Ureter (tissue), 1 donor: ENCODE data around the gene CUBN. TPM values are rescaled to one million over a fixed set of nuclear protein-coding genes. Genes with fewer than 3 reads are reported as not detected.

Experiments used
- DNase-seq: peaks from one replicate; pipeline ENCODE4 v3.0.0-alpha.2; 2020; ENCODE audit warnings: low spot score
- total RNA-seq: library from RNA; stranded (reverse); gene quantifications from one replicate; pipeline ENCODE4 v1.2.4, GENCODE V29; 2023
- donor health status: DM: yes; HTN: yes; CAD: no.

CUBN gene
- total RNA-seq, 1 donor from 2014 or later, result 2.4 TPM

DNA sequence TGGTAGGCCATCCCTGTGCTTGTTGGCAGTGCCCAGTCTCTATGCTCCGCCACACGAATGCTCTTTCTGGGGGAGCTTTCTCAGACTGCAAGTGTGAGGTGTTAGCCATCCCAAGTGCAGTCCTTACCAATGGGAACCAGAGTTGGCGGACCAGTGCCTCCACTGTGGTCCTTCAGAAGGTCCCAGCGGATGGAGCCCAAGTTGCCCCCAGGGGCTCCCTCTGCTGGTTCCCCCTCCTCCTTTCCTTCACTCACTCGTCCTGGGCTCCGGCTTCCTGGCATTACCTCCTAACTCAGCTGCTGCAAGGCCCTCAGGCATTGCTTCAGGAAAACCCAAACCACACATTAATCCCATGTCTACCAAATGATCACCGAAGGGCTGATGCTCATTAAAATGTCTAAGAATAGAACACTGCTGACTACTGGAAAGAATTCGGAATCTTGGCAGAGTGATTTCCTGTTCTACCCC is 139.8 kb downstream of the CUBN start:
- no peak for DNase-seq

DNA sequence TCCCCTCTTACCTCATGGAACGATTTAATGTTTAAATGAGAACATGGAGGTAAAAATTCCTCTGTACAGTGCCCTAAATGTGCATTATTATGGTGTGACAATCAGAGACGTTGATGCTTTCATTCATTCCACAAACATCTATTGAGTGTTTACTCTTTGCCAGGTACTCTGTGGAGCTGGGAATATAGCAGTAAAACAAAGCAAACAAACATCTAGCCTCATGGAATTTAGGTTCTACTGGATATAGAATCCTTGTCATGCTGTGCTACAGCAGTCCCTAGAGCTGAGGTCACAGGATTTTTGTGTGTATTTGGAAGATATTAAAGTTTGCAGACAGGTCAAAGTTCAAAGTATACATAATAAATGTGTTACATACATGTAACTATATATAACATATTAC is 140.7 kb downstream of the CUBN start:
- no peak for DNase-seq

DNA sequence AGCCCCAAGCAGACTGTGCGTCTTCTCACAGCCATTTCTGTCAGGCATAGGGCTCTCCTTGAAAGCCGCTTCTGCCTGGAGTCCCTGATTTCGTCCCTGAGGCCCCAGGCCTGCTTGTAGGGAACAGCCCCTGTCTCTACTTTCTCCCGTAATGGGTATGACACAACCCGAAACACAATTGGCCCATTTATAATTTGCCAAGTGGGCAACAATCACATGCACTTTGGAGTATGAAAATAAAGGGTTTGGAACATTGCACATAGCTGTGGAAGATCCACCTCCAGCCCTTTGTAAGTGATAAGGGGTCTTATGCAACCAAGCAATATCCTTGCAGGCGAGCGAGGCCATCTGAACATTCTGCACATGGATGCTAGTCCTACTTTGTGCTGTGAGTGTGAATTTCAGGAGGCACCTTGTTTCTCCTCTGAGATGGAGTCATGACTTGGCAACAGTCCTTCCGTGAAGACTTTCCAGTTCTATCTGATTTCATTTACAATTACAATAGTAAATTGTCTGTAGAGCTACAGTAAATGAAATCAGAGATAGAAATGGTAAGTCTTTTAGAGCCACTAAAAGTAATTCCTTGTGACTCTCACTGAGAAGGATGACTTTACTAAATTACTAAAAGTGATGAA is 141.5 kb downstream of the CUBN start:
- DNase-seq, result no peak

DNA sequence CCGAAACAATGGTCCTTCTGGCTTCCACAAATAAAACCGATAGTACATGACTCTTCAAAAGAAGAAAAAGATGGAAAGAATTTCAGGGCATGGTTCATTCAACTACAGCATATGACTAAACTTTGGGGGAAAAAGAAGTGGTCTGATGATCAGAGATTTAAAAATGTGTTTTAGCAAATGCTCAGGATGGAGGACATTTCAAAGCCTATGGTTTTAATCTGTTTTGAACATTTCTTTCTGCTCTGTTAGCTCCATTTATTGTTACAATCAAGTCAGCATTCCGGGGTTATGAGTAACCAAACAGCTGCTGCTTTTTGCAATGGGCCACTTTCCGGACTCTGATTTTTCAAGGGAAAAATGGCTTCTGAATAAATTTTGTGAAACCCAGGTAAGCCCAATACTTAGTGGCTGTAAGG is 142.4 kb downstream of the CUBN start:
- no peak for DNase-seq

DNA sequence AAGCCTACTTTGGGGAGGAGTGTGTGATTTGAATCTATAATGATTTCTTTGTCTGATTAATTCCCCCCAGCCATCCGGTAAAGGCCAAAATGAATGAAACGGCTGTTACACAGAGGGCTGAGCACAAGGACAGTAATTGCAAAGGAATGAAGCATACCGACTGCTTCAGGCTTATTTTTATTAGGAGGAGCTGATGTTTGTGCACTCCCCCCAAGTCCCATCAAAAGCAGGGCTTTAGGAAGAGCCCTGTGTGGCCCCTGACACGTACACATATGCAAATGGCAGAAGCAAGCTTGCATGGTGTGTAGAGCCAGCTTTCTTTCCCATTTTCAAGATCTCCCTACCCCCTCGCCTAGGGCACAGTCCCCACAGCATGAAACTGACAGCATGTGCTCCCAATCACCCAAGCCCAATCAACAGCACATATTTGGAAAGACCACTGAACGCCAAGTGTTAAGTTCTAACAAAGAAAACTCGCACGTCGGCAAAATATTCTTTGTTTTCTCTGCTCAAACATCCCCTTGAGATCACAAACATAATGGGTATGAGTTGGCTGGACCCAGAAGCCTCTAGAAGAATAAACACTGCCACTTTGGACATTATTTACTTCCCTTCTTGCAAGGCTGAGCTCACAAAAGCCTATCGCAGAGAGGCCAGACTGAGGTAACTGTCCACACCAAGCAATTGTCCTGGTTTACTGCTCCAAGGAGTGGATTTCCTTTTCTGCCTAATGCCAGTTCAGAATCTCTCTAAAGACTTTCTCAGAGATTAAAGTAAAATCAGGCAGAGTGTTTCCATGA is 143.0 kb downstream of the CUBN start:
- DNase-seq, result no peak

DNA sequence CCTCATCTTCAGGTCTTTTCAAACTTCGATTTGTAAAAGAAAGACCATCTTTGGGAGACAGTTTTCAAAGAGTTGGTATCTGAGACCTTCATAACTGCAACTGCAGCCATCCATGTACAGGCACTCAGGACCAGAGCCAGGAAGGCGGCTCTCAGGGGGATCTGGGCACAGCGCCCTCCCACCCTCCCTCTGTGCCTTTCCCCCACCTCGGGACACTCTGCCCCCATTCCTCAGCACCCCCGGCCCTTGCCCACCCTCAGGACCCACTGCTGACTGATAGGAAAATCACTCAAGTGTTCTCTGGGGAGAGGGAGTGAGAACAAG is 143.6 kb downstream of the CUBN start:
- DNase-seq, result no peak

DNA sequence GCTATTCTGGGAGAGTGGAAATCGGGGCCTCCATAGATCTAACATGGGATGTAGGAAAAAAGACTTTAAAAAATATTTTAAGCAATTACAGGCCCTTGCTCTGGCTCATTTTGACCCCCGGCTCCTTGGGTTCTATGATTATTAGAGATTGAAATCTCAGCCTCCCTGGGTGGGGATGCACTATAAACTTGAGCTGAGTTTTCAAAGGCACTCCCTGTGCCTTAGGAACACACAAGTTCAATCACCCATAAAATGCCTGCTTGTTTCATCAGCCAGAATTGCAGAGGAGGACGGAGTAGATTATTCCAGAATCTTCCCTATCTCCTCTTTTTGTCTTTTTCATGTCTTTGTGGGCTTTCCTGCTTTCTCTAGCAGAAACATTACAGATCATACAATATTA is 145.4 kb downstream of the CUBN start:
- DNase-seq, result no peak

DNA sequence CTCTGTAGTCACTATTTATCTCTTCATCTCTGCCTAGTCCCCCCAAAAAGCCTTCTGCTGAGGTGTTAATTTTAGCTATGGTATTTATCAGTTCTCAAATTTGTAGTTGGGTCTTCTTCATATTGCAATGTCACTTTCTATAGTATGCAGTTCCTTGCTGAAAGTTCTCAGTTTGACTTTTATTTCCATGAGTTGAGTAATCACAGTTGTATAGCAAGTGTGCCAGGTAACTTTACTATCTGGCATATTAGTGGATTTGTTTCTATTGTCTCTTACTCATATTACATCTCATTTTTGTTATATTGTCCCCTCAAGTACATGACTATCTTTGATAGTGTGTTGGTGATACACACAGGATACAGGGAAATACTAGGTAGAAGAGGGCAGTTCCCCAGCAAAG is 152.8 kb downstream of the CUBN start:
- DNase-seq, result no peak

DNA sequence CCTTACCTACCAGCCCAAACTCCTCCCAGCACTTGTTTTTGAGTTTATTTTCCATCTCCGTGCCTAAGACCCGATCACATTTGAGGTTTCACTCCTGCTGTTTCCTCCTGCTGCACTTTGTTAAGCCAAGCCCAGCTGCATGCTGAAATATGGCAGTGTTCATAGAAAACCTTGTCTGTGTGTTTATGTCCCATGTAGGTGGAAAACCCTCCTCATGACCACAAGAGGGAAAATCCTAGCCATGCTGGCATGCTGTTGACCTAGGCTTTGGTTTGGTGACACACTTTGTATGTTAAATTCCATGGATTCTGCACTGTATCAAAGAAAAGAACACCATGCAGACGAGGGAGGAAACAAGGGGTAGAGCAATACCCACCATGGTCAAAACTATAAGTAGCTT is 154.4 kb downstream of the CUBN start:
- DNase-seq, result no peak

DNA sequence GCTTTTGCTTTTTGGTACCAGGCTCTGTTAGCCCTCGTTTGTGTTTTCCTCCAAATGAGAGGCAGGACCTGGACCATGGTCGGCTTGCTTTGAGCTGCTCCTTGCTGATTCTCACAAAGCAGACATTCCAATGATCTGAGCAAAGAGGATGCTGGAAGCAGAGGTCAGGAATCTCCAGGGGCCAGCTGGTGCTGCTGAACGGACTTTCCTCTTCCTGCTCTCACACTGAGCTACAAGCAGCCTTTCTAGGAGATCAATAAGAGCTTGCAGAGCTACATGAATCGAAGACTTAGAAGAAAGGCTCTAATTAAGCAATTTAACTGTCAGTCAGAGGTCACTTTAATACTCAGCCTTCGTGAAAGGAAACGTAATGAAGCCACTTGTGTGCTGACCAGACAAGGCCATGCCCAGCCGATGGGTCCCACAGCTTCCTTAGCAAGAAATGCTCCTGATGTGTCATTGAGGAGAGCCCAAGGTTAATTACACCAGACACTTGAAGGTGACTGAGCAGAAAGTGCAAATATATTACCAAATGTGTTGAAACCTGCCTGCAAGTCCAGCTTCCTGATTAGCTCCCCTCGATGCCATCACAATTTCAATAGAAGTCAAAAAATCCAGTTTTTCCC is 161.1 kb downstream of the CUBN start:
- no peak for DNase-seq

DNA sequence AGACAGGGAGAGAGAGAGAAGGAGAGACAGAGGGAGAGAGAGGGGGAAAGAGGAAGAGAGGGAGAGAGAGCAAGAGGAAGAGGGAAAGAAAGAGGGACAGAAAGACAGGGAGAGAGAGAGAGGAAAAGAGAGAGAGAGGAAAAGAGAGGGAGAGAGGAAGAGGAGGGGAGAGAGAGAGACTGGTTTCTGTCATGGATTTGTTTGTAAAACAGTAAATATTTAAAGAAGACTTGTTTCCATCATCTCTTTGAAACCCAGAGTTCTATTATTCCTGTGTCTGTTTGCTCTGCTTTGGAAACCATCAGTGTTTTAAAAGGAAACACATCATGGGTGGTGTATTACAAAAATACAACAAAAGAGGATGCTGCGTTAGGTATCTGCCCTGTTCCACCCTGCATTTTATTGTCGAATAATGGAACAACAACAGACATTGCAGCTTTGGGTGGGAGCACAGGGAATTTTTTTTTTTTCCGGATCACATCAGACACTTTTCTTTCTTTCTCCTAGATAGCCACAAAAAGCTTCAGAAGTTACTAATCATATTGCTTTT is 161.7 kb downstream of the CUBN start:
- DNase-seq, result no peak

DNA sequence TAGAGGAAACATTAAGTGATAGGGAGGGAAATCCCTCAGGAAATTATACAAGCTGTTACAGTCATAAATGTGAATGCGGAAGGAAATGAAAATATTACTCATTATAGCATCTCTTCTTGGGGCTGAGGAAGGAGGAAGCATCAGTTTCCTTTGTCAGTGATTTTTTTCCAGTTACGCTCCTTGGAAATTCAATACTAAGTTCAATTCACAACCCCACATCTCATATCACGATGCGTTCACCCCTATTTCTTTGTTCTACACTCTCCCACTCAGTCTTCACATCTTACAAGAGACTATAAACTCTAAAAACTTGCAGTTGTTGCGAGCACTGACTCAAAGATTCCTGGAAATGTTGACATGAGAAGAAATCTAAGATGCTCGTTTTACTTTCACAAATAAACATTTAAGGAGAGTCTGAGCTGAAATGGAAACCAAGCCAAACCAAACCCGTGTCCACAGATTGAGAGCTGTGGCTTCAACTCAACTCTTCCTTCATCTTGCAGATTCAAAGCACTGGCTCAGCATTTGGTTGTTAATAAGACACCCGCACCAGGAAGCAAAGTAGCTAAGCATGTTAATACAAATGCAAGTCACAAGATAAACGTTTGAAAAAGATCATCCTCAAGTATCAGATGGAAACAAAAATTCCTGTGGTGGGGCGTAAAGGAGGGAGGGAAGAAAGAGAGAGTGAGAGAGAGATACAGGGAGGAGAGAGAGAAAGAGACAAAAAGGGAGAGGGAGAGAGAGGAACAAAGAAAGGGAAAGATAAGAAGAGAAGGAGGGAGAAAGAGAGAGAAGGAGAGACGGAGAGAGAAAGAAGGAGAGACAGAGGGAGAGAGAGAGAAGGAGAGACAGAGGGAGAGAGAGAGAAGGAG is 162.4 kb downstream of the CUBN start:
- no peak for DNase-seq

DNA sequence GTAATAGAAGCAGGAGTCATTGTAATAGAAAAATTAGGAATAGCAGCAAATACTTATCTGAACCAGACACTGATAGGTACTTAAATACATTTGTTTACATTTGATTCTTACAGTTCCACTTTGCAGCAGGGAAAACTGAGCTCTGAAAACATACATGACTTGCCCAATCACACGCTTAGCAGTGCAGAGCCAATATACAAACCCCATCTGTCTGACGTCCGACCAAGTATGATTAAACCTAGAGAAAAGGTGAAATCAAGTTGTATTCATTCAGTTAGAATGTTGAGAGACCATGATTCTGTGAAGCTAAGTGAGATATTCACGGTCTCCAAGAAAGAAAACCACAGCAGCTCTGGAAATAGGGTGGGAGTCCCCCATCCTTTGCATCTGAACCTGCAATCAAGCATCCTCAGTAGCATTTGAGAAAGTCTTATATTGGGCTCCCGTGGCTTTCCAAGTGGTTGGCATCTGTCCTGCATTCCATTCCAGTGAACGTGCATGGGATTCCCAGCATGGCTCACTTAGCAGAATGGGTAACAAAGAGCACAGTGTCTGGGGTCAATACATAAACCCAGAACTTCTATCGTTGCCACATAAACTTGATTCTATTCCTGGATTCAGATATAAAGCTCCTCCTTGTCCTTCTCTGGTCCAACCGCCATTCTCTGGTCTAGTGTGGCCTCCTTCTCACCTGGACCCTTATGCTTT is 163.7 kb downstream of the CUBN start:
- no peak for DNase-seq

DNA sequence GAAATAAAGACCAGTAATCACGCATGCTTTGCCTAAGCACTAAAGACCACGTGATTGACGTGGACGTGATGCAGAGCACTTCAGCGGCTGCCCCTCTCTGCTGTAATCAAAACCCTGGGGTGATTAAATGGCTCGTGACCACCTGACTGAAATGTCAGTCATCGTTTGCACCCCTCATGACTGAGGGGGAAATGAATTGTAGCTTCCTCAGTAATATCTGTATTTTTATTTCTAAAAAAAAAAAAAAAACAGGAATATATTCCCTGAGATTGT is 164.3 kb downstream of the CUBN start:
- no peak for DNase-seq

DNA sequence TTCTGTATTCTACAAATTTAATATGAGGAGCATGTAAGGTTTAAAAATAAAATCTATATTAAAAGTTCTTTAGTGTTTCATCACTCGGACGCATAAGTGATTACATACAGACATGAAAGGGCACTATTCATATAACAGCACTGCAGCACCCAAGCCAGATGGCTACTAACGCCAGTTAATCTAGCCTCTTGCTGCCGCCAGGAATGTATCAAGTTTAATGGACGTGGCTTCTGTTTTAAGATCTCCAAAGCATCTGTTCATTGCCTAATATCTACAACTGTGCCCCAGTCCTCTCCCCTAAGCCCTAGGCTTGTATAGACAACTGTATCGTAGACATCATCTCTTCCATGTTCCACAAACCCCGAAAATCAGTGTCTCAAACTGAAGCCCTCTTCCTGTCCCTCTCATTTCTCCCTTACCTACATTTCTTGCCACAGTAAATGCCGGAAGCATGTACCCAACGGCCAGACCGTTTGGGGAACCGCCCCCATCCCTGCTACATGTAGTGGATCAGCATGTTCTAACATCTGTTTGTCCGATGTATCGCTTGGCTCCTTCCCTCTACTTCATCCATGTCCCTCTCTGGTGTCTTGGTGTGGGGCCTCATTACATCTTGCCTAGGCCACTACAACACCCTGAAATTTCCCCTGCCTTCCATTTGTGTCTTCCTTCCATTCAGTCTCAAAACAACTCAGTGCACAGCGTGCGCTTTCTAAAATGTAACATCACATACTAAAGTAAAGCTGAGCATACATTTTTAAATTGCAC is 164.9 kb downstream of the CUBN start:
- no peak for DNase-seq

DNA sequence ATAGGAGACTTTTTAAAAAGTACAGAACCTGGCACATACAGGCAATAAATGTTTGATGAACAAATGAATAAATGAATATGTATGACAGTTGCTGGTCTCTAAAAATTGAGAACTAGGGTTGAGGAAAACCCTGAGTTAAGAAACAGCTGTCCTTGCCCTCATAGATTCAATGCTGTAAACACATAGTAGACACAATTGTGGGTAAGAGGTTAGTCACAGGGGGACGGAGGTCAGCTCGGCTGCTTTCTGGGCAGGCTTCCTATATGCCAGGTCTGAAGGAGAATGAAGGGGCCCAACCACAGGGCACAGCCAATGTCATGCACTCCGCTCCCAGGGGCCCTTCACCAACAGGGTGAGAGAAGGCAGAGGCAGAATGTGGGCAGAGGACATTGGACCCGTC is 169.1 kb downstream of the CUBN start:
- DNase-seq, result no peak

DNA sequence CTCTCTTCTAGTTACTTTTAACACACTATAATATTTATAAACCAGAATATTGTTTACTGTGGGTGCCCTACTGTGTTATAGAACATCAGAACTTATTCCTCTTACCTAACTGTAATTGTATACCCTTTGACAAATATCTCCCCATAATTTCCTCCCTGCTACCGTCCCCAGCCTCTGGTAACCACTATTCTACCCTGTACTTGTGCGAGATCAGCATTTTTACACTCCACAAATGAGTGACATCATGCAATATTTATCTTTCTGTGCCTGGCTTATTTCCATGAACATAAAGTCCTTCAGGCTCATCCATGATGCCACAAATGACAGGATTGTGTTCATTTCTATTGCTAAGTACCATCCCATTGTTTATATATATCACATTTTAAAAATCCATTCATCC is 172.6 kb downstream of the CUBN start:
- no peak for DNase-seq

DNA sequence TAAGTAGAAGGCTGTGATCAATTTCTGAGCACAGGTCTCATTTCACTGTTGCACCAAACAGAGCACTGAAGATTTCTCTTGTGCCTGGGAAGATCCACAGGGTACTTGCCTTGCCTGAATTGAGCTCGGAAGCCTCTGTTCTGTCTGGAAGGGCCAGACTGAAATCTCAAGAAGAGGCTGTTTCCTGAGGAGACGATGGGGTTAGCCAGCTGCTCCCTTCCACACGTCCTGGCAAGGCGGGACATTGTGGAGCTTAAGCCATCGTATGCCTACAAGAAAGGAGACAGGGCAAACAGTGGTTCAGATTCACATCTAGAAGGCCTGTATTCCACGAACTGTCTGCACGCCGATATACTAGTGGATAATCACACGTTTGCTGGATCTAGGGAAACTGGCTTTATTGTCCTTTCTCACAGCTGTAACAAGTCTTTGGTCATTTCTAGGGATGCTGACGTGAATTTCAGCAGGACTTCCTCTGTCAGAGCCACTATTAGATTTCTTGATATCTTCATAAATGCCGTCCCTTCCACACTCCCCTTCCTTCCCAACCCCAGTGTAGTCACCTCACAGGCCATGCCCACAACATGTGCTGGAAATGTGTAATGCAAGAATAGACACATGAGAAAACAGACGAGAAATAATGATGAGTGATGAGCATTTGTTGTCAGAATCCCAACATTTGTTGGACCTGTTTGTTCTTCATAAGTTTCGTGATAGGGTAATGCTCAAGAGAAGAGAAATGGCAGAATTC is 175.2 kb downstream of the CUBN start:
- DNase-seq, result no peak

DNA sequence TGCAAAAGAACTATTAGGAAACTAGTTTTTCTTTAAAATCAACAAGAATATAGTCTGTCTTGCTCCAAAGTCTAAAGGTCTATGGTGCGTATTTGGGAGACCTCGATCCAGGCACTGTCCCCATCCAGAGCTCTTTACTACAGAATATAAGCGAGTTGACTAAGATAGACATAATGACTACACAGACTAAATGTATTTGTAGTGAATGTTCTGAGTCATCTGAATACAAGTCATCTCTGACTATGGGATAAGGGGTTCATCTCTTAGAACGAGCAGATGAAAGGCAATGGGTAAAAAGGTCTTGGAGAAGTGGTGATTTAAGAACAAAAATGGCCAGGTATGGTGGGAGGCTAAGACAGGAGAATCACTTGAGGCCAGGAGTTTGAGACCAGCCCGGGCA is 176.3 kb downstream of the CUBN start:
- DNase-seq, result no peak

DNA sequence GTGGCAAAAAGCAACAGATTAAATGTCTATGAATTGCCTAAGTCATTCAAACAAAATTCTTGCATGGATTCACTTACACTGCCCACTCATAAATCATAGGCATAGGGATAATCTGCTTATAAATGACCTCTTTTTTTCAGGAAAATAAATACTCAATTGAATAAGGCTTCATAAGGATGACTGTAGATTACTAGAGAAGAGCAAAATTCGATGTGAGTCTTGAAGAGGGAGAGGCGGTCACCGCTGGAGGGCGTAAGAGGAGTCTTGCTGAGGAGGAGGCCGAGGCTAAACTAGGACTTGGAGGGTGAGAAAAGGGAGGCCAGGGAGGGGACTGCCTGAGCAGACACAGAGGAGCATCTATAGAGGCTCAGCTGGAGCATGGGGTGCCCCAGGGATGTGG is 177.0 kb downstream of the CUBN start:
- DNase-seq, result no peak
